ENCODE measurements around the gene ATP8A1.

The ATP8A1 gene

DNA sequence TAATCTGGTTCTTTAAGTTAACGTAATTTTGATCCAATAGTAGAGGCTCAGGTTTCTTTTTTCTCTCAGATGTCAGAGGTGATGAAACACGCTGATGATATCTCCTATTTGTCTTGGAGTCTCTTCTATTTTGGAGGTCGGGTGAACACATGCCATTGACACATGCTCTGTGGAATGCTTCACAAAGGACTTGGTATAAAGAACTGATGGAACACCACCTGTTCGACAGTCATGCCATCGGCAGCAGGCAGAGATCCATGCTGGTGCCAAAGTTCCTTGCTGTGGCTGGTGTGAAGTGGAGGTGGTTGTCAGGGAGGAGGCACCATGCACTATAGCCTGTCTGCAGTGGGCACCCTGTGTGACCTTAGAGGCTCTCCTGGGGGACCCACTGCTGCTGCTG is 94.9 kb downstream of the ATP8A1 start:
- DNase-seq: no peak

DNA sequence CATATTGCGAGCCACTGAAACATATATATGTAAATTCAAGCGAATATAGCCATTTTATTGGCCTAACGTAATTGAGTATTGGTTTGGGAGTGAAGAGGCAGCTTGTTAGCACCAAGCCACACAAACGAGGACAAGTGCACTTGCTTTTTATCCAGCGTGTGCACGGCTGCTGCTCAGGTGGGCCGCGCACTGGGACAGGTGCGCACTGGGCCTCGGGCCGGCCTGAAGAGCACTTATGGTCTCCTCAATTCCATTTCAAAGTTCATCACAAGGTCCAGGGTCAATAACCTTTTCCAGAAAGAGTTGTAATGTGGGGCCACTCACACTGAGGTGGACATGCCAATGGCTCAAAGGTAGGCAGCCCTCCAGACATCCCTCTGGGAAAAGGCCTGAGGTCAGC is 95.9 kb downstream of the ATP8A1 start:
- DNase-seq: no peak

DNA sequence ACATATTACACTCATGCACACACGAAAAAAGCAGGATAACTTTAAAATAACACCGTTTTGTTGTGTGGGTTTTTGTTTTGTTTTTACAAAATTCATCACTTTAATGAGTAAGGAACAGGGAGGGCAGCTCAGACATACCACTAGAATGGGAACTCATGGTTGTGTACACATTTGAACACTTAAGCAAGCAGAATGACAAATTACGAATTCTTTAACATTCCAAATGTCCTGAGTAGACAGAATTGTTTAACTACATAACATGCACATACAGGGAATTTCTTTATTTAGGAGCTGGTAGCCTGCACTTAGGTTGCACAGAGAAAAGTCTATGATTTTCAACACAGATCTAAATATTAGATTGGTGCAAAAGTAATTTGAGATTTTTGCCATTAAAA is 96.4 kb downstream of the ATP8A1 start:
- DNase-seq: no peak

DNA sequence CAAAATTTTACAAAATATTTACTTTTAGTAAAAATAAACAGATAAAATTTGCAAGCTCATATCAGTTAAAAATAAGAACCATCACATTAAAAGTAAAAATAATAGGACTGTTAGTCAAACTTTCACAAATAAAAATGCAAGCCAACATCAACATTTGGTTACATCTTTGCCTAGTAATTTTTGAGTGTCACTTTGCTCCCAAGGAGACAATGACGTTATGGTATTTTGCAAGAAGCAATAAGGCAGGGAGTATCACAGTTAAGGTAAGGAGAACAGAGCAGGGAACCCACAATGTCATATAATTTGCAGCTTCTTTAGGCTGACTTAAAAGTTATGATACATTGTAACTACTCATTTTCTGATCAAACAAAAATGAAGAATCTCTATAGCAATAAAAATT is 98.7 kb downstream of the ATP8A1 start:
- no peak for DNase-seq

DNA sequence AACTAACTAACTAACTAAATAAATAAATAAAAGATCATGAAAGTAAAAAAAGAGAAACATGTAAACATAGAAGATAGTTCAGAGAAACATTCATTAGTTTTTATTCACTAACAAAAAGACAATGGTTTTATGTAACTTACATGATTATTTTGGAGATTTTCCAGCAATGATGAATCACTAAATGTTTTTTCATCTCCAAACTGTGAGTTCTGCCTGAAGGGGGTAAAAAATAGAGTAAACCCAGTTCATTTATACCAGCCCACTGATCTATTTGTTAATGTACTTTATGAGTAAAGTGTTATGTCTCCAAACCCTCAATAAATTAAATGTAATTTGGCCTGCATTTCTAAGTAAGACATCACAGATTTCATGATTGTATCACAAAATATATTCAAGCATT is 101.1 kb downstream of the ATP8A1 start:
- DNase-seq: no peak

DNA sequence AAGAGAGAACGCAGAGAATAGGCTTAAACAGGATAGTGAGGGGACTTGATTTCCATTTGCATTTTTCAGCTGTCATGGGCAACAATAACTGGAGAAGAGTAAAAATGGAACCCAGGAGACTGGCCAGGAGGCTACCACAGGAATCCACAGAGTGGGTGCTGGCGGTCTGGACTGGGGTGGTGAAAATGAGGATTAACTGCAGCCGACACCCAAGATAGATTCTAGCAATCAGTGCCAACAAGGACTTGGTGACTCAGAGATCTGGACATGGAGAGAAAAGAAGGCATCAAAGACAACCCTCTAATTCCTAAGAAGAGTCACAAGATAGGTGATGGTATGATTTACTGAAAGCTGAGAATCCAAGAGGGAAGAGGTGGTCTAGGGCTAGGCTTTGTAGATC is 102.8 kb downstream of the ATP8A1 start:
- DNase-seq: no peak

DNA sequence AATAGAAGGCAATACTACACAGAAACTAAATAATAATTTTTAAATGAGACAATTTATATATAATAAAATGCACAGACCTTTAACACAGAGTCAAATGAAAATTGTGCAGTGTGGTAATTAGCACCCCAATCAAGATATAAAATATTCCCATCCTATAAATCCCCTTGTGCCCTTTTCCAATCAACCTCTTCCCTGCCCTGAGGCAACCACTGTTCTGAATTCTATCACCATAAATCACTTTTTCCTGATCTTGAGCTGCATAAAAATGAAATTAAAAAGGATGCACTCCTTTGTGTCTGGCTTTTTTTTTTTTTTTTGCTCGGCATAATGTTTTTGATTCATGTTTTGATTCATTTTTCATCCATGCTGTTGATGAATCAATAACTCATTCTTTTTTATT is 107.0 kb downstream of the ATP8A1 start:
- DNase-seq: no peak

DNA sequence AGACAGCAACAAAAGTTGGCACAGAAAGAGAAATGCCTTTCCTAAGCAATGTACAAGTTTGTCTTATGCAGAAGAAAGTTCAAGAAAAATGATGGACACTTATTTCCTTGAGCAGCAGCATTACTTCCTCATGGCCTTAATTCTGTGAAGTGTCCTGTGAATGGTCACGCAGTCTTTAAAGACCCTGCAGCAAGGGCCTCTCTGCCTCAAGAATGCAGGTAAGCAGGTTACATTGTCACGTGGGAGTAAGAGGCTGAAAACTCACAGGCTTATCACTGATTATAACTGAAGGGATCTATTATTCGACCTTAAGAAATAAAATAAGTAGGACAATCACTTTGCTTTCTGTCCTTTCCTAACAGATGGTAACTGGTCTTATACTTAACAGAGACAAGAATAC is 109.1 kb downstream of the ATP8A1 start:
- peak; percentile 60 for DNase-seq

DNA sequence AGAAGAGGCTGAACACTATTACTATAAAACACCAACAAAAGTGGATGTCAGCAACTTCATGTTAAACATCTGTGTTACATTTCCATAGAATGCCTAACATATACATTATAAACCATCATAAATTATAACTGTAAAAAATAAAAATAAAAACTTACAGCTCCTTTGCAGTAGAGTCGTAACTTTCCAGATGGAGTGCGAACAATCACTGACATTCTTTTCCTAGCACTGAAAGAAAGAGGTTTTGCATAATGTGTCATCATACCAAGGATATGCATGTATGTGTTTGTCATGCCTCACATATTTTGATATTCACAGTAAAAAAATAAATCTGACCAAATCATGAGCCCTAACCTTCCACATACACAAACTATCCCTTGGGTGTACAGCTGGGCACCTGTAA is 113.1 kb downstream of the ATP8A1 start:
- no peak for DNase-seq

DNA sequence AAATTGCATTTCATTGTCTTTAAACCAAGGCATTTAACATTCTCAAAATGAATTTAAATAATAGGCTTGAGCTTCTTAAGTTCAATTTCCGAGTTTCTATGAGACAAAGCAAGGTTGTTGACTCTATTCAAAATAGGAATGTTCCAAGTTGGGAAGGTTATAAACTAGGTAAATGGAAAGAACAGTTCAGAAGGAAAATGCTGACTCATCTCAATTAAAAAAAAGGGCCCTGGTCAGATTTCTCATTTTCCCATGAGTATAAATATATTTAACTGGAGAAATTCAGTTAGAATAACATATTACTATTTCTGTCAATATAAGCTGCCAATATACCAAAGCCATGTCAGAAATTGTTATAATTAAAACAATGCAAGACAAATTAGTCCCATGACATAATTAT is 113.8 kb downstream of the ATP8A1 start:
- DNase-seq: no peak

DNA sequence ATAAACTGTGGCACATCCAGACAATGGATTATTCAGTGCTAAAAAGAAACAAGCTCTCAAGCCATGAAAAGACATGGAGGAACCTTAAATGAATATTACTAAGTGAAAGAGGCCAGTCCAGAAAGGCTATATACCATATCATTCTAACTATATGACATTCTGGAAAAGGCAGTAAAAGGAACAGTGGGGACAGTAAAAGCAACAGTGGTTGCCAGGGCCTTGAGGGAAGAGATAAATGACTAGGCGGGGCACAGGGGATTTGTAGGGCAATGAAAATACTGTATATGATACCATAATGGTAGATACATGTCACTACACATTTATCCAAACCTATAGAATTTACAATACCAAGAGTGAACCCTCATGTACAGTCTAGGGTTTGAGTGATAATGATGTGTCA is 115.3 kb downstream of the ATP8A1 start:
- DNase-seq: no peak

DNA sequence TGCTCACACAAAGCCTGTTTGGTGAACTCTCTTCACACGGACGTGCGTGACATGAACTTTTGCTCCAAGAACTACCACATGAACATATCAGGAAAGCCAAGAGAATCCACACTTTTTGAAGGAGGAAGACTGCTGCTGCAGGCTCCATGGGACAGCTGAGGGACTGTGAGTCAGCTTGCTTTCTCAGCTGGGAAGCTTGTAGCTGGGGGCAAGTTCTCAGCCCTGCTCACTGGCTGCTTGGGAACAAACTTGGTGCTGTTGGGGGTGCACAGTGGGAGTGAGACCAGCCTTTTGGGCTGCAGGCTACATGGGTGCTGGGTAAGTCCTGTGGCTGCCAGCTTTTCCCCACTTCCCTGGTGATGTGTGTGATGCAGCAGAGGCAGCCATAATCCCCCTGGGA is 123.9 kb downstream of the ATP8A1 start:
- no peak for DNase-seq

DNA sequence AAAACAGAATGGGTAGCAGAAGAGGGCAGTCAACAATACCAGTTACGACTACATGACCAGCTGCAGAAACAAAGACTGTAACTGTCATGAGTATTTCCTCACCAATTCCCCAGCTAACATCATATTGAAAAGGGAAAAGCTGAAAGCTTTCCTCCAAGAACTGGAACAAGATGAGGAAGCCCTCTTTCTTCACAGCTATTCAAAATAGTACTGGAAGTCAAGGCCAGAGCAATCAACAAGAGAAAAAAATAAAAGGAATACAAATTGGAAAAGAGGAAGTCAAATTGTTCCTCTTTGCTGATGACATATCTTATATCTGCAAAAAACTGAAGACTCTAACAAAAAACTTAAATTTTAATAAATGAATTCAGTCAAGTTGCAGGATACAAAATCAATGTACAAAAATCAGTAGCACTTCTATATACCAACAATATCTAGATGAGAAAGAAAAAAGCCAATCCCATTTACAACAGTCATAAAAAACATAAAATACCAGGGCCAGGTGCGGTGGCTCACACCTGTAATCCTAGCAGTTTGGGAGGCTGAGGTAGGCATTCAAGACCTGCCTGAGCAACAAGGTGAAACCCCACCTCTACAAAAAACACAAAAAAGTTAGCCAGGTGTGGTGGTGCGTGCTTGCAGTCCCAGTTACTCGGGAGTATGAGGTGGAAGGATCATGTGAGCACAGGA is 125.4 kb downstream of the ATP8A1 start:
- DNase-seq: no peak

DNA sequence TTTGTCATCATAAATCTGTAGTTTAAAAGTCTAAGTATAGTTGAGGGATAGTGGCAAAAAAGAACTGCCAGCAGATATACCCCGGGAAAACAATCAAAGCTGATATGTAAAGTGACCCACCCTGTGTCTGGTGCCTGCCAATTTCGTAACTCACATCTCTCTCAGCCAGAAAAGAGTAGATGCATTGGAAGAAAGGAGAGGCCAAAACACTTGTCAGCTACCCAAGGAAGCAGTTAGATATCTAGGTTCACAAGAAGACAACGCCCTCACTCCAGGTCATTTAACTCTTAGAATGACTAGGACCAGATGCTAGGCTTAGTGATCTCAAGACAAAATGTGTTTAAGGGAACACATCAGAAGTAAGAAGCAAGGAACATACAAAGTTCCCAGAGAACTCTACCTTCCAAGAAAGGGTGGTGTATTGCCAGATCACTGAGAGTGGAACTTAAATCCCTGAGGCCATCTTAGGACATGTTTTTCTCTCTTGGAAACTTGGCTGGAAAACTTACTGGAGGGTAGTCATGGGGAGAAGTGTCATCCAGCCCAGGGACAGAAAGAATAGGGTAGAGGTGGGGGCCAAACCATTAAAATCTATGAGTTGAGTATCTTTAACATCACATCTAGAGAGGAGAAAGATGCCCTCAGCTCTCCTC is 133.7 kb downstream of the ATP8A1 start:
- DNase-seq: no peak

DNA sequence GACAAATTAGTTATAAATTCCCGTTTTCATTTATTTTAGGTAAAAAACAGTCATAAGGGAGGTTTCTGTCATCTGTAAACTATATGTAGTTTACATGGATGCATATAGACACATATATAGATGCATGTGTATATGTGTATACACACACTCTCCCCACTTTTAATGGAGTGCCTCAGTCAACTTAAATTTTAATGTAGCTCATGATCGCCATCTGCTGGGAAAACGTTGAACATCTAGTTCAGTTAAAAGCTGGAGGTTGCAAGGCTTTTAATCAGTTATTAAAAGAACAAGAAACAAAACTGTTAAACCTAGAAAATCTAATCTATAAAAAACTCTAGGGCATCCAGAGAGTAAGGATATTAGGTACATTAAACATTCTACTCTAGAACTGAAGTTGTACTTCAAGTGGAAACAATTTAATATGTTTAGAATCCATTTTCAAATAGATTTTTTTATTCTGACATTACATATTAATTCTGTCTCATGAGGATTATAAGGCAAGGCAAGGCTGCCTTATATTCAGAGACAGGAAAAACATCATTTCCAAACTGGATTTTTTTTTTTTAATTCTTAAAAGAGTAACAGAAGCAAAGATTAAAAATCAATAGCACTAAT is 137.0 kb downstream of the ATP8A1 start:
- peak; percentile 45 for DNase-seq

DNA sequence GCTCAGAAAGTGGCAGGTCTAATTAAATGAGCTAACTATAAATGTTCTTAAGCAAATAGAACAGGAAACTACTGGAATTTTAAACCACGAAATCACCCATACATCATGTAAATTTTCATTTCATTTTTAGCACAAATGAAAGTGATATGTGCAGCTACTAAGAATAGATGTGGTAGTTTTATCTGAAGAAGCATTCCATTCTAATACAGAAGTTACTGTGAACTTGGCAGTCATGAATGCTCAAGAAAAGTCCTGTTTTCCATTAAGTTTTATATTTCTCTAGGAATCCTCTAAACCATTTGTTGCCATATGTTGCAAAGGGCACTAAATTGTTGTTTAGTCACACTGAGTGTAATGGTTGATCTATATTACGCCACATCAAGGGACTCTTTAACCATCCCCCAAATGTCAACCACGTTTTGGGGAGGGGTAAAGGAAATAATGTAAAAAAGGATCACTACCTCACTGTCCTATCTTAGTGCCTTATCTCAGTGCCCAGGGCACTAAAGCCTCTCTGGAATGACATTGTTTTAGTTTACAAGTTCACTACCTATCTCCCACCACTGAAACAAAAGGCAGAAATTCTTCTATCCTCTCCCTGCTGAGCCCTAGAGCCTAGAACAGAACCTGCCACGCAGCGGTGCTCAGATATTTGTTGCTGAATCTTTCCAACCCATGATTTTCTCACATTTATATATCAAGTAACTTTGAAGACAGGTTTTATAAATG is 141.6 kb downstream of the ATP8A1 start:
- no peak for DNase-seq

DNA sequence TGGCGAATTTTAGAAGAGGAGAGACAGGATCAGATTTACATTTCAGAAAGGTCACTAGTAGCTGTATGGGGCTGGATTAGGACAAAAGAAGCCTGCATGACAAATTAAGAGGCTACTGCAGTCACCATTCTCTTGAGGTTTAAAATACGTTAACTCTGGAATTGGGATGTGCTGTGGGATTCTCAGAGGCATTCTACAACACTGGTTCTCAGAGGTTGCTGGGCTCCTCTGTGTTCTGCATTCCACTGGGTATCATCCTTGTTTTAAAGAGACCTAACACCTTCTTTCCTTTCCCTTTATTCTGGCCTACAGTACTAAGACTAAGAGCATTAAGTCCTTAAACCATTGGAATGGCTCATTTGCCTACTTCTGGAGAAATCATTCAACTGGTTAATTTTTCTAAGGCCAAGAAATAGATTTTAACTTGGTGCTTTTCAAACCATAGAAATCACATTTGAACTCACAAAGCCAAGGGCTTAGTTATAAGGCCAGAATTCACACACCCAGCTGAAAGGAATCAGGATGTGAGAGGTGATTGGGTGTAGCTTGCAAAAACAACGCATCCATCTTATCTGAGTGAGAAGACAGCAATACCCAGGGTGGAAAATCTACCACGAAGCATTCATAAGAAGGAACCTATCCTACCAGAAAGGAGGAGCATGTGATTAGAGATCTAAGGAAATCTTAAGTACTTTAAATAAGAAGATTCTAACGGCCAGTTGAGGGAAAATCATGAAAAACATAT is 143.0 kb downstream of the ATP8A1 start:
- no peak for DNase-seq

DNA sequence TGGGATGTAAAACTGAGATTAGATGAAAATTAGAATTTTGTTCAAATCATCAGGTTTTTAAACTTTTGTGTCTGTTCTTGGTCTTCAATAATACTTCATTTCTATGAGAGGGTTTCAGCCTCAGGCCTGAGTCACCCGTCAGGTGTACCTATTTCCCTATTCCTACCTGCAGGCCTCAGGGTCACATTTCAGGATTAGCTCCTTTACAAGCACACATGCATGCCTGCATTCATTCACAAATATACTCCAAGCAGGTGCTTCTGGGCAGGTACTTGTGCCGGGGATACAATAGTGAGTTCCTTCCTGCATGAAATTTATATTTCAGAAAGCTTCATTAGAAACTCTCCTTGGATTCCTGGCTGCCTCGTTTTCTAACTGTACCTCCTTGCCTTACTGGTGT is 144.7 kb downstream of the ATP8A1 start:
- no peak for DNase-seq

DNA sequence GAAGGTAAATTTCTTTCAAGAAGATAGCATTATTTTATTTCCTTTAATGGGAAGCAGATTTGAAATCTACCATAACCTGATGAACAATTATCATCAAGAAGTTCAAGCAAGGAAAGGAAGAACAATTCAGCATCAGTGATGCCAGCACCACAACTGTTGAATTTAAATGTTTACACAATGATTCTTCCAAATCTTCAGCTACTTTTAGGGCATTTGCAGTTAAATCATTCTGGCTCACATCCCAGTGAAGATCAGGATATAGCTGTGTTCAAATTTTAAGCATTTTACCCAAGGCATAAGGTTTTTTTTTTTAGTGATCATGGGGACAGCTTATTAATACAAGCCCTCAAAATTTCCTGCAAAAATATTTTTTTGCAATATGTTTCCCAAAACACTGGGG is 146.7 kb downstream of the ATP8A1 start:
- no peak for DNase-seq

DNA sequence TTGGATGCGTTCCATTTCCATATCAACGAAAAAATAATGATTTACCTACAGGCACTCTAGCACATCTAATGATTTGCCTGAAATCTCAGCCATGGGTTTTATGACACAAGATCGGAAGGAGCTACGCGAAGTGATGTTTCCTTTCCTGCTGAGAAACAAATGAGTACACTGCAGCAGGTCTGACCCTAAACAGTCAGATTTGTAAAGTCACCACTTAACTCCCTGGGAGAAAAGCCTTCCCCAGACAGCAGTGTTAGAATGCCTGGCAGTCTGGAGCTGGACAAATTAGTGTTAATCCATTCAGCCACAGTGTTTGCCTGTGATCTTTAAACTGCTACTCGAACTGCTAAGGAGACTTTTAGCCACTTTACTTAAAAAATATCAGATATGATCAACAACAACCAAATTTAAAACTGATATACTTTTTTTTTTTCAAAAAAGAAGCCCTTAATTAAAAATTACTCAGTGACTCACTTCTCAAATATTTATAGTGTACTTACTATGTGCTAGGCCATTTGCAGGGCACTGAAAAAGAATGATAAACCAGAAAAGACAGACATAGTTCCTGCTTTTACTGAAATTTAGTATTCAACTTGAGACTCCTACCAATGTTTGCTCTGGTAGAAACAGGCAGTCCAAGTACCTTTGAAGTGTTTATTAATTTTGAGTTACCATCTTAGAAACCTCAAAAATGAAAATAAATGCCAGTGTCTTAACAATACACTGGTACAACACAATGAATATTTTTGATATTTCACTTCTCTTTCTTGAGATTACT is 155.1 kb downstream of the ATP8A1 start:
- DNase-seq: peak; percentile 30

DNA sequence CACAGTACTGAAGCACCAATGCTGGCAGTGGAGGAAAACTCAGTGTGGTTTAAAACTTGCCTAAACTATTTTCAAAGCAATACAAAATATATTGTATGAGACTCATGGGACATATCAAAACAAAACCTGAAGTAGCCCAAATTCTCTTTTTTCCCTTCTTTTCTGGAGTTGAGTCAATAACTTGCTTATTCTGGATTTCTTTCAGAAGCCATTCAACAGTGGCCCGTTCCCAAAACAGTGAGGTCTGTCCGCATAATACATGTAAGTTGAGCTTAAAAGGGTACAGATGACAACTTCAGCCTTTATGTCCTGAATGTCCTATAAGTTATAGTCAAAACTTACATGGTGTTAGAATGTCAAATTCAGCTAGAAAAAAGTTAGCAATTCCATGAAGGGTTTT is 158.9 kb downstream of the ATP8A1 start:
- DNase-seq: no peak

DNA sequence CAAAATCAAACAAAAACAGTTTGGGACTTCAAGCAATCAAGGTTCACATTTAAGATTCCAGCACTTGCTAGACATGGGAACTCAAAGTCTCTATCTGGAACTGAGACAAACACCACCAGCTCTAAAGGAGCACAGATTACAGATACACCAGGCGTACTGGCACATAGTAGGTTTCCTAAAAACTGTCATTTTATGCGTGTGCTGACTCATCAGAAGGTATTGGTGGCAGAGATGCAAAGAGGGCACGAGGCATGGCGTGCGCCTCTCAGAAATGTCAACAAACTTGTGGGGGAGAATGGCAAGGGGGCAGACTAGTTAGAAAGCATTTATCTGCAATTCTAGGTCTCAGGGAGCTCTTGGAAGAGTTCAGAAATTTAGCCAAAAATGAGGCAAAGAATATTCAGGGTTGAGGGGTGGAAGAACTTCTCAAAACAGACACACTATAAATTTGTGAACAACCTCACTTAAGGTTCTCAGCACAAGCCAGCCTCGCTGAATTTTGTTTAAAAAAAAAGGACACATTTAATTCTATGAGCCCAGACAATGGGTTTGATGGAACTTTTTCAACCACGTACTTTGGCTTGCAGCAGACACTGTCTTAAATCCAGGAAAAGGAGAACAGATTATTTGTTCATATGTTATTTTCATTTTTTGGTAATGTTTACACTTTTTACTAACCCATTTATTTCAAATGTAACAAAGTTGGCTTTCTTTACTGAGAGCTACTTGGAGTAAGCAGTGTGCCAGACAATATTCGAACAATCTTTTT is 159.6 kb downstream of the ATP8A1 start:
- no peak for DNase-seq

All from NCI-H82 (cell line).